CD4-positive, alpha-beta memory T cell (primary cell): ENCODE data around the gene ZNF439. TPM values are rescaled to one million over a fixed set of nuclear protein-coding genes. Genes with fewer than 3 reads are reported as not detected.
"Not testable (repeated sequence)": the region's sequence is repeated elsewhere in the genome, so short reads cannot be mapped to it uniquely, and the experiment has no call there.

Experiments used
- CTCF ChIA-PET: fragments of 350-600 bp; sonication (Branson Sonifier 250); formaldehyde crosslinking; loops from one replicate; lab custom pipeline; 2021; ENCODE audit warnings: inconsistent platforms; ENCODE audit not compliant: partially characterized antibody; lab: Charles Lee
- POLR2A ChIA-PET: fragments of 350-600 bp; sonication (Branson Sonifier 250); formaldehyde crosslinking; loops from one replicate; lab custom pipeline; 2021; ENCODE audit not compliant: partially characterized antibody; lab: Charles Lee
- DNase-seq, 5 donors: peaks; one replicate each; pipeline versions ENCODE4 v3.0.0 to v3.0.0-alpha.2; 2020 to 2022; ENCODE audit warnings: mixed read lengths in 1 of 5
- H3K27ac ChIP-seq: one replicate; pipeline ENCODE4 v1.7.0; 2013; ENCODE audit warnings: low read depth, low read length
- H3K27me3 ChIP-seq: 2 replicates; pipeline ENCODE4 v1.7.0; 2013; ENCODE audit warnings: mild to moderate bottlenecking, low read length, moderate library complexity; ENCODE audit not compliant: insufficient read depth
- H3K36me3 ChIP-seq: 2 replicates; pipeline ENCODE4 v1.7.0; 2013; ENCODE audit warnings: mild to moderate bottlenecking, low read length, moderate library complexity; ENCODE audit not compliant: insufficient read depth
- H3K4me1 ChIP-seq: 2 replicates; pipeline ENCODE4 v1.7.0; 2013; ENCODE audit warnings: mild to moderate bottlenecking, low read length, moderate library complexity; ENCODE audit not compliant: insufficient read depth
- H3K4me3 ChIP-seq, 2 donors: one replicate each; pipeline ENCODE4 v1.7.0; 2013; ENCODE audit warnings: low read length in 2 of 2, mild to moderate bottlenecking in 1 of 2
- H3K9me3 ChIP-seq, 2 donors: one replicate each; pipeline ENCODE4 v1.7.0; 2013; ENCODE audit warnings: low read length in 2 of 2, control low read depth in 1 of 2; ENCODE audit not compliant: control insufficient read depth in 1 of 2
- H3K27ac Mint-ChIP-seq, 7 donors: one replicate each; pipeline ENCODE4 v1.8.0; 2020 to 2021; ENCODE audit warnings: mixed read lengths in 7 of 7, mild to moderate bottlenecking in 6 of 7, inconsistent platforms in 3 of 7, moderate library complexity in 3 of 7
- H3K27me3 Mint-ChIP-seq, 2 donors: one replicate each; pipeline ENCODE4 v1.8.0; 2020 to 2021; ENCODE audit warnings: mixed read lengths in 2 of 2
- H3K36me3 Mint-ChIP-seq, 2 donors: one replicate each; pipeline ENCODE4 v1.8.0; 2020 to 2021; ENCODE audit warnings: mixed read lengths in 2 of 2, inconsistent platforms in 1 of 2, mild to moderate bottlenecking in 1 of 2
- H3K4me1 Mint-ChIP-seq, 4 donors: one replicate each; pipeline ENCODE4 v1.8.0; 2020 to 2021; ENCODE audit warnings: mixed read lengths in 4 of 4, mild to moderate bottlenecking in 1 of 4
- H3K4me3 Mint-ChIP-seq, 8 donors: one replicate each; pipeline ENCODE4 v1.8.0; 2020 to 2021; ENCODE audit warnings: mixed read lengths in 8 of 8, mild to moderate bottlenecking in 7 of 8, moderate library complexity in 6 of 8, inconsistent platforms in 3 of 8
- H3K9me3 Mint-ChIP-seq, 8 donors: one replicate each; pipeline ENCODE4 v1.8.0; 2020 to 2021; ENCODE audit warnings: mixed read lengths in 8 of 8, mild to moderate bottlenecking in 5 of 8, inconsistent platforms in 3 of 8, moderate library complexity in 1 of 8
- intact Hi-C: fragments of 100-400 bp; cut with micrococcal nuclease; formaldehyde crosslinking; loops from one replicate; pipeline ENCODE4 v1.15.1; 2023
- polyA plus RNA-seq, 2 donors: library from polyadenylated mRNA; unstranded; fragments of 300-500 nt; fragmentation: Illumina TruSeq; gene quantifications; one replicate each; pipeline ENCODE4 v1.2.3, GENCODE V29; 2021
- total RNA-seq, 2 experiments: library from RNA; stranded (reverse); gene quantifications; one replicate each; pipeline ENCODE4 v1.2.3, GENCODE V29; 2021

ZNF439 gene
- total and polyA plus RNA-seq, 4 experiments from 2014 or later: 0.72 to 17.7 (median 11.2) TPM

DNA sequence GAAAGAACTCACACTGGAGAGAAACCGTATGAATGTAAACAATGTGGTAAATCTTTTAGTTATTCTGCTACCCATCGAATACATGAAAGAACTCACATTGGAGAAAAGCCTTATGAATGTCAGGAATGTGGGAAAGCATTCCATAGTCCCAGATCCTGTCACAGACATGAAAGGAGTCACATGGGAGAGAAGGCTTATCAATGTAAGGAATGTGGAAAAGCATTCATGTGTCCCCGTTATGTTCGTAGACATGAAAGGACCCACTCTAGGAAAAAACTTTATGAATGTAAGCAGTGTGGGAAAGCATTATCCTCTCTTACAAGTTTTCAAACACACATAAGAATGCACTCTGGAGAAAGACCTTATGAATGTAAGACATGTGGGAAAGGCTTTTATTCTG lies 19.2 kb downstream of the ZNF439 start:
- H3K4me1 ChIP-seq, intact Hi-C loops, H3K27me3 Mint-ChIP-seq, H3K4me3 ChIP-seq, H3K4me3 Mint-ChIP-seq, H3K27me3 ChIP-seq, POLR2A ChIA-PET, H3K27ac ChIP-seq, DNase-seq, H3K27ac Mint-ChIP-seq, H3K4me1 Mint-ChIP-seq, CTCF ChIA-PET: not testable (repeated sequence)
- Histone ChIP-seq H3K36me3 (peaks cover 13% of the 10 kb centered on the region), H3K9me3 (peaks cover 0 to 36% of the 10 kb centered on the region in 2 donors)
- Mint-ChIP-seq H3K9me3 (peaks cover 0 to 96% (median 85%) of the 10 kb centered on the region in 8 donors), H3K36me3 (peaks cover 50 to 58% of the 10 kb centered on the region in 2 donors)

DNA sequence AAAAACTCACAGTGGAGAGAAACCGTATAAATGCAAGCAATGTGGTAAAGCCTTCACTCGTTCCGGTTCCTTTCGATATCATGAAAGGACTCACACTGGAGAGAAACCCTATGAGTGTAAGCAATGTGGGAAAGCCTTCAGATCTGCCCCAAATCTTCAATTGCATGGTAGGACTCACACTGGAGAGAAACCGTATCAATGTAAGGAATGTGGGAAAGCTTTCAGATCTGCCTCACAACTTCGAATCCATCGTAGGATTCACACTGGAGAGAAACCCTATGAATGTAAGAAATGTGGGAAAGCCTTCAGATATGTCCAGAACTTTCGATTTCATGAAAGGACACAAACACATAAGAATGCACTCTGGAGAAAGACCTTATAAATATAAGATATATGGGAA lies 19.7 kb downstream of the ZNF439 start:
- Mint-ChIP-seq H3K4me1 (no peaks in the 10 kb centered on the region), H3K27ac (no peak overlapping the region), H3K9me3 (peaks cover 0 to 92% (median 83%) of the 10 kb centered on the region in 8 donors), H3K36me3 (peaks cover 49 to 56% of the 10 kb centered on the region in 2 donors), H3K27me3 (peaks cover 0 to 2% of the 10 kb centered on the region in 2 donors), H3K4me3 (no peak overlapping the region)
- Histone ChIP-seq H3K36me3 (peaks cover 13% of the 10 kb centered on the region), H3K9me3 (peaks cover 0 to 36% of the 10 kb centered on the region in 2 donors), H3K27ac (no peak overlapping the region), H3K4me1 (no peaks in the 10 kb centered on the region), H3K4me3 (no peak overlapping the region), H3K27me3 (no peaks in the 10 kb centered on the region)
- ChIA-PET POLR2A (no interaction called here), CTCF (no interaction called here)
- no peak for DNase-seq
- intact Hi-C loops: no loop called here

DNA sequence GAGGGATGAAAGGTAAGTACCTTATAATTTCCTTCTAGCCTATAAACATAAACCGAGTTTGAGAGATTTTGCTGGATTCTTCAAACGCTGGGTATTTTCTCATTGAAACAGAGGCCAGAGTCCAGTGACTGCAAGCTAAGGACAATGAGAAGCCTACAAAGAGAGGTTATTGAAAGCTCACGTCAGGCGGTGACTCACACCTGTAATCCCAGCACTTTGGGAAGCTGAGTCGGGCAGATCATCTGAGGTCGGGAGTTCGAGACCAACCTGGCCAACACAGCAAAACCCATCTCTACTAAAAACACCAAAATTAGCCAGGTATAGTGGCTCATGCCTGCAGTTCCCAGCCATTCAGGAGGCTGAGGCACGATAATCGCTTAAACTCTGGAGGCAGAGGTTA lies 24.1 kb downstream of the ZNF439 start:
- Mint-ChIP-seq H3K27ac (no peak overlapping the region), H3K9me3 (peaks cover 0 to 53% (median 46%) of the 10 kb centered on the region in 8 donors), H3K4me3 (no peak overlapping the region), H3K4me1 (no peaks in the 10 kb centered on the region), H3K36me3 (peaks cover 16% of the 10 kb centered on the region in 2 donors), H3K27me3 (peaks cover 0 to 2% of the 10 kb centered on the region in 2 donors)
- Histone ChIP-seq H3K9me3 (peaks cover 0 to 26% of the 10 kb centered on the region in 2 donors), H3K4me3 (no peak overlapping the region), H3K27ac (no peak overlapping the region), H3K27me3 (no peaks in the 10 kb centered on the region), H3K4me1 (no peaks in the 10 kb centered on the region), H3K36me3 (peaks cover 2% of the 10 kb centered on the region)
- CTCF ChIA-PET: interaction anchor here (0.6 to 0.9 kb wide), 2 partner anchors 20 to 36 kb away, joined by 3 to 5 read pairs; no protein-coding TSS in a partner anchor
- POLR2A ChIA-PET: no interaction called here
- no peak for DNase-seq
- intact Hi-C loops: no loop called here

DNA sequence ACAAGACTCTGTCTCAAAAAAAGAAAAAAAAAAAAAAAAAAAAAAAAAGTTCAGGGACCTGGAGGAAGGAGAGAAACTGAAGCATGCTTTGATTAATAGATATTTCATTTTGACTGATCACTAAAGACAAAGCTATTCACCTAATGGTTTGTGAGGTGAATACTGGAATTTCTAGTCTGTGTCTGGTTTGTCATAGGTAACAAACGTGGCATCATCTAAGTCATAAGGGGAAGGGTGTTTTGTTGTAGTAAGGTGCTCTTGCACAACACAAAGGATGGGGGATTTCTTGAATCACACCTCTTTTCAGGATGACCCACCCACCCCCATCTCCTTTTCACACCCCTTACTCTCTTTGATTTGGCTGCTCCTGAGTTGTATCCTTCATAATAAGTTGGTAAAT lies 25.2 kb downstream of the ZNF439 start:
- ChIA-PET POLR2A (no interaction called here), CTCF (interaction anchor here (0.6 to 1.7 kb wide), 2 partner anchors 9 to 49 kb away, joined by 3 read pairs; no protein-coding TSS in a partner anchor)
- peaks cover 4 to 5% of the 10 kb centered on the region in 2 donors for H3K36me3 Mint-ChIP-seq
- DNase-seq: no peak
- Histone ChIP-seq H3K4me1 (no peaks in the 10 kb centered on the region), H3K36me3 (no peaks in the 10 kb centered on the region), H3K9me3 (peaks cover 0 to 16% of the 10 kb centered on the region in 2 donors), H3K4me3 (no peak overlapping the region), H3K27me3 (no peaks in the 10 kb centered on the region), H3K27ac (no peak overlapping the region)
- no peaks in the 10 kb centered on the region for H3K4me1 Mint-ChIP-seq
- intact Hi-C loops: no loop called here
- peaks cover 0 to 42% (median 35%) of the 10 kb centered on the region in 8 donors for H3K9me3 Mint-ChIP-seq
- peaks cover 0 to 2% of the 10 kb centered on the region in 2 donors for H3K27me3 Mint-ChIP-seq
- no peak overlapping the region for H3K4me3 Mint-ChIP-seq
- no peak overlapping the region for H3K27ac Mint-ChIP-seq

DNA sequence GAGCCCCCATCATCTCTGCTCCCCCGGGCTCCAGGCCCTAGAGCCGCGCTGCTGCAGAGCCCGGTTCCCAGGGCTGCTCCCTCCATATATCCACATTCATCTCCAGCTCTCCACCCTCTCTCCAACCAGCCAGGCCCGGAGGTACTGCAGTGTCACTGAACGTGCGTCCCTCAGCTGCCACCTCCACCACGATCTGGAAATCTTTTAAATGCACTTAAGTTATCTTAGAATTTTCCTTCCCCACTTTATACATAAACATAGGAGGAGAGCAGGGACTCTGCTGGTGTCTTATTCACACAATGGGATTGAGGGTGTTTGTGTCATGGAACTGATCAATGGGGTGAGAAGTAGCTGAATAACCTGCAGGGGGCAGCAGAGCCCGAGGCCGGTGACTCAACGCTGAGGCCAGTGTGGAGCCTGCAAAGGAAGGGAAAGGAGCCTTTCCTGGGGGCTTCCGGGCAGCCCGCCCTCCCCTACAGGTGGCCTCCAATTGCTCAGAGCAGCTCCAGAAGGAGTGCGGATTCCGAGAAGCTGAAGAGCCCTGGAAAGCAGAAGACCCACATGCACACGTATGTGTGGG lies 31.3 kb downstream of the ZNF439 start:
- not testable (repeated sequence) for H3K36me3 Mint-ChIP-seq, H3K27me3 Mint-ChIP-seq, H3K9me3 ChIP-seq, H3K4me3 Mint-ChIP-seq, H3K4me1 Mint-ChIP-seq, H3K27ac ChIP-seq, H3K4me3 ChIP-seq, H3K36me3 ChIP-seq, H3K4me1 ChIP-seq, H3K27me3 ChIP-seq, H3K9me3 Mint-ChIP-seq
- peak overlapping the region in 2 of 7 donors; percentile 68 to 79 for H3K27ac Mint-ChIP-seq
- intact Hi-C loops: loop anchor here (2.0 kb wide), 3 partner anchors 43 to 179 kb away; partner anchors contain the start of gene ZNF491
- peak in 4 of 5 donors; percentile 15 to 43 (median 26) for DNase-seq
- ChIA-PET POLR2A (interaction anchor here (1.7 kb wide), 1 partner anchor 108 kb away, joined by 5 read pairs; no protein-coding TSS in a partner anchor), CTCF (interaction anchor here (0.8 to 9.4 kb wide), 13 partner anchors 9 to 264 kb away, joined by 3 to 94 read pairs (median 4); partner anchors contain the start of genes ZNF20, ZNF439, ZNF491 and ZNF700)

DNA sequence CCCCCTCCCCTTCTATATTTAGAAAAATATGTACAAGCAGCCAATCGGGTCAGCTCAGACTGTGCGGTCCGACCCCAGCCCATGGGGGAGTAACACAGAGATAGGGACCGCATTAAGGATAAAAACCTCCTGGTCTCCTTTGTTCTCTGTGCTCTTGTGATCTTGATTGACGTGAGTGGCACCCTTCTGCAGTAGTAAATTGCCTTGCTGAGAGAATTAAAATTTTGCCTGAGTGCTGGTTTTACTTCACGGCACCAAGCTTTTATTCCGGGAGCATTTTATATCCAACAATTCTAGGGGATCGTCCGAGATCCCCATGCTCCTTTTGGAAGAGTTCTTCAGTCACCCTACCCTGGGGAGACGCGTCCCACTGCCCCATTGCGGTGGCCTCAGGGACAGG lies 32.1 kb downstream of the ZNF439 start:
- ChIA-PET CTCF (interaction anchor here (0.9 to 9.4 kb wide), 11 partner anchors 10 to 260 kb away, joined by 3 to 94 read pairs (median 5); partner anchors contain the start of genes ZNF20, ZNF491 and ZNF700), POLR2A (interaction anchor here (1.0 to 1.7 kb wide), 2 partner anchors 108 to 260 kb away, joined by 3 to 5 read pairs; partner anchors contain the start of gene ZNF20)
- no peaks in the 10 kb centered on the region for H3K9me3 ChIP-seq
- H3K36me3 Mint-ChIP-seq: no peaks in the 10 kb centered on the region
- DNase-seq: no peak
- H3K27me3 Mint-ChIP-seq: peaks cover 0 to 1% of the 10 kb centered on the region in 2 donors
- intact Hi-C loops: loop anchor here (2.0 kb wide), 3 partner anchors 42 to 178 kb away; partner anchors contain the start of gene ZNF491
- no peaks in the 10 kb centered on the region for H3K27me3 ChIP-seq
- peaks cover 3% of the 10 kb centered on the region for H3K4me1 ChIP-seq
- no peak overlapping the region for H3K4me3 ChIP-seq
- no peaks in the 10 kb centered on the region for H3K36me3 ChIP-seq
- no peak overlapping the region for H3K4me3 Mint-ChIP-seq
- H3K27ac ChIP-seq: no peak overlapping the region
- H3K9me3 Mint-ChIP-seq: peaks cover 0 to 3% (median 0%) of the 10 kb centered on the region in 8 donors
- no peak overlapping the region for H3K27ac Mint-ChIP-seq
- H3K4me1 Mint-ChIP-seq: peaks cover 0 to 2% (median under 1%) of the 10 kb centered on the region in 4 donors

DNA sequence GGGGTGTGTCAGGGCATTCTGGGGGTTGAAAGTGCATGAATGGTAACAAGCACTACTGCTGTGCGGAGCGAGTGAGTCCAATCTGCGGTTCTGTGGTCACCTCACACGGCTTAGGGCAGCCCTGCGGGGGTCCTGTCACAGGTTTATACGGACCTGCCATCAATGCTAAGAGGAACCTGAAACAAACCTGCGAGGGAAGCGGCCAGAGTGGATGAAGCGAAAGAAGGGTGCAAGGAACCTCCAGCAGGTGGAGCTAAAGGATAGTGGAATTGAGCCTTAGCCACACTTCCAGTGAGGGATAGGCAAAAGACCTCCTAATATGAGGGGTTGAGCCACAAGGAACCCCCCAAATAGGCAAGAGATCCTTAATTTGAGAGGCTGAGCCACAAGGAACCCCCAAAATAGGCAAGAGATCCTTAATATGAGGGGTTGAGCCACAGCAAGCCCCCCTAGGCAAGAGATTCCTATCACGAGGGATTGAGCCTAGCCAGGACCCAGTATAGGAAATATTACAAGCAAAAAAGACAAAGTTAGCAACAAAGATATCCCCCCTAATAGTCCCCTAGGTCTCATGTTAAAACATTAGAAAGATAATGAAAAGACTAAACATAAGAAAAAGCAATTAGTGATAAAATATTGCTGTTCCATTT lies 32.8 kb downstream of the ZNF439 start:
- intact Hi-C loops: loop anchor here (1.0 to 2.0 kb wide), 7 partner anchors 42 to 260 kb away; partner anchors contain the start of genes ZNF440 and ZNF491
- peaks cover 0 to 2% (median under 1%) of the 10 kb centered on the region in 4 donors for H3K4me1 Mint-ChIP-seq
- ChIA-PET CTCF (interaction anchor here (0.6 to 9.4 kb wide), 9 partner anchors 12 to 259 kb away, joined by 3 to 94 read pairs (median 5); partner anchors contain the start of genes ZNF20, ZNF491 and ZNF700), POLR2A (interaction anchor here (1.0 to 1.6 kb wide), 2 partner anchors 108 to 259 kb away, joined by 3 to 4 read pairs; partner anchors contain the start of gene ZNF20)
- no peak overlapping the region for H3K27ac Mint-ChIP-seq
- Histone ChIP-seq H3K27ac (no peak overlapping the region), H3K27me3 (no peaks in the 10 kb centered on the region), H3K9me3 (no peaks in the 10 kb centered on the region), H3K36me3 (no peaks in the 10 kb centered on the region), H3K4me3 (no peak overlapping the region), H3K4me1 (peaks cover 3% of the 10 kb centered on the region)
- no peaks in the 10 kb centered on the region for H3K36me3 Mint-ChIP-seq
- H3K9me3 Mint-ChIP-seq: peaks cover 0 to 4% (median 1%) of the 10 kb centered on the region in 8 donors
- H3K4me3 Mint-ChIP-seq: peak overlapping the region in 1 of 8 donors; percentile 24
- peaks cover 0 to 1% of the 10 kb centered on the region in 2 donors for H3K27me3 Mint-ChIP-seq
- DNase-seq: peak; percentile 52 to 67 (median 59)
